Left cardiac atrium (tissue), 4 donors: ENCODE measurements around the gene TAF11. TPM values are rescaled to one million over a fixed set of nuclear protein-coding genes. Genes with fewer than 3 reads are reported as not detected.
"Not testable (repeated sequence)": the region's sequence is repeated elsewhere in the genome, so short reads cannot be mapped to it uniquely, and the experiment has no call there.

ENCODE experiments used
- ATAC-seq, 2 donors: fragments of 200-7000 bp; cut with Tn5 transposase; one replicate each; pipeline ENCODE4 v1.9.1; 2020; ENCODE audit warnings: mild to moderate bottlenecking in 2 of 2, moderate library complexity in 2 of 2
- DNase-seq: peaks from one replicate; pipeline ENCODE4 v3.0.0-alpha.2; 2020
- intact Hi-C, 2 donors: fragments of 100-400 bp; cut with DNase I; formaldehyde crosslinking; loops; one replicate each; pipeline versions ENCODE4 v1.14.1 to v1.15.1; 2022 to 2023
- total RNA-seq, 2 donors: library from RNA; stranded (reverse); fragmentation: NEBNext Ultra II Directional; extraction: Animal tissue kit (Norgen Biotek cat#: 25700); gene quantifications; one replicate each; pipeline ENCODE4 v1.2.1, GENCODE V29; 2021
- donor health status: DM: no; HTN: yes; CAD: no.
- donor health status: DM: no; HTN: yes; CAD: no; lungs with severe emphysema.
- donor health status: DM: yes; HTN: yes; CAD: no.
- donor health status: Dilated cardiomyopathy.

Gene TAF11
- total RNA-seq, 2 donors from 2014 or later, result 16.6 to 20.5 TPM

GRCh38 chr6:34909320-34909883 lies 21.6 kb upstream of the TAF11 start:
- DNase-seq (no peak), ATAC-seq (no peak)
- intact Hi-C loops, result no loop called here

DNA sequence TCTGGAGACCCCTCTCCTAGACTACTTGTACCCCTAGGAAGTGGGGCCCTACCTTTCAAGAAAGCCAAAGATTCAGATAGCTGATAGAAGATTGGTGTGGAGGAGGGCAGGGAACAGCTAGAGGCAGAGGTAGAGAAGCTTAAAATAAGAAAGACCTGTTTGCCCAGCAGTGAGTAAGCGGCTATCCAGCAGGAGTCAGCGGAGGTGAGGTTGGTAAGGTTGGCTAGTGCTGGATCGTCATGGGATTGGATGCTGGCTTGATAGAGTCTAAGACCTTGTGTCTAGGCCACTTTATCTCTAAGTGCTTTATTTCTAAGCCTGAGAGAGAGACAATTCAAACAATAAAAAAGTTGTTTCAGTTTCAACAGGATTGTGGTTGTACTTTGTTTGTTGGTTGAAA lies 20.4 kb upstream of the TAF11 start:
- intact Hi-C loops, result no loop called here
- ATAC-seq (no peak), DNase-seq (no peak)

- DNase-seq (no peak), ATAC-seq (no peak)
- intact Hi-C loops, result no loop called here
These were observed 19.0 kb upstream of the TAF11 start for GRCh38 chr6:34906826-34907225.

- no peak for ATAC-seq
- intact Hi-C loops, result no loop called here
- DNase-seq, result no peak
These were observed 17.3 kb upstream of the TAF11 start for GRCh38 chr6:34904990-34905613.

DNA sequence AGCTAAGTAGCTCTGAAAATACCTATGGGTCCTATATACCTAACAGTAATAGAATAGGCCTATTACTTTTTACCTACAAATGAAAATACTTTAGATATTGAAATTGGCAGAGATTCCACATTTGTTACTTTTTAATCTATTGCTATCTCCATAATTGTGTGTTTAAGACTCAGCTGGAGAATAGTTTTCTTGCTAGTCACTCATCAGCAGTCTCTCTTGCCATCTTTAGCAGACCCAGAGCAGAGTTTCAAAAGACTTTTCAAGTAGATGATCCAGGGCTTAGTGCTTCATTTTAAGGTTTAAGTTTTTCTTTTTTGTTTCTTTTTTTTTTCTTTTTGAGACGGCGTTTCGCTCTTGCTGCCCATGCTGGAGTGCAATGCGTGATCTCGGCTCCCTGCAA lies 14.1 kb upstream of the TAF11 start:
- DNase-seq (no peak), ATAC-seq (peak in 1 of 2 donors; percentile 49)
- intact Hi-C loops, result no loop called here

- intact Hi-C loops, result no loop called here
- ATAC-seq (no peak), DNase-seq (no peak)
These were observed 12.6 kb upstream of the TAF11 start for GRCh38 chr6:34900321-34901031.

DNA sequence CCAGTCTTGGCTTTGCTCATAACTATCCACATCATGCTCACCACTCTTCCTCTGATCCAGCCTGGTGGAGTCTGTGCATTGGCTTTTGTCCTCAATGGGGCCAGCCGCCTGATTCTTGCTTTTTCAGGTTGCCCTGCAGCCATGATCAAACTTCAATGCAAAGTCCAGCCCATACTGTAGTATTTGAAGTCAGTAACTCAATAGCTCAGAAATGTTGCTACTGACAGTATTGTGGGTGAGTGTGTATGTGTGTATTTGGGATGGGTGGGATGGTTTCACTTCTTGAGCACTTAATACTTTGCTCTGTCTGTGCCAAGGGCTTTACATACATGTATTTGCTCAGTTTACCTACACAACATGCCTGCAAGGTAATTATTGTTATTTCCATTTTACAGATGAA lies 11.9 kb upstream of the TAF11 start:
- DNase-seq, intact Hi-C loops, ATAC-seq: not testable (repeated sequence)

GRCh38 chr6:34897716-34898115 lies 9.9 kb upstream of the TAF11 start:
- no peak for DNase-seq
- ATAC-seq, result no peak
- intact Hi-C loops, result no loop called here

GRCh38 chr6:34897130-34897529 lies 9.3 kb upstream of the TAF11 start:
- intact Hi-C loops, result no loop called here
- no peak for DNase-seq
- no peak for ATAC-seq

DNA sequence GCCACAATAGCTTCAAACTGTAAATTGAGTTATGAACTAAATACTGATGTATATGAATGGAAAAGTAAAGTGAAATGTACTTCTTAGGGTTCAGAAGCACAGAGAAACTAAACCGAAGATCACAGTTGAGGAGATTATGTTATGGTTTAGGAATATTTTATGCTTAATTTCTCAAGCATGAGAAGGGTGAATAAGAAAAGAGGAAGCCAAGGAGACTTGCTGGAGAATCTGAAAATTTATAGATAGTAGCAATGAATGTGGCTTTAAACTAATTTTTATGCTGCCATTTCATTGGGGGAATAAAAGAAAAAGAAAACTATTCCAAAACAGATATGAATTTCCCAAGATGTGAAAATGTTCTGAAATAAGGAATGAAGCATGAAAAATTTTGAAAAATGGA lies 6.9 kb upstream of the TAF11 start:
- intact Hi-C loops, result loop anchor here in 1 of 2 donors (5.0 kb wide), 1 partner anchor 63 kb away; no protein-coding TSS in a partner anchor
- no peak for ATAC-seq

GRCh38 chr6:34891296-34891695 lies 3.5 kb upstream of the TAF11 start:
- ATAC-seq (no peak), DNase-seq (no peak)
- intact Hi-C loops, result loop anchor here in 1 of 2 donors (5.0 kb wide), 1 partner anchor 66 kb away; no protein-coding TSS in a partner anchor

More for the DNA sequence above, 6.9 kb upstream of the TAF11 start:
- no peak for DNase-seq

- intact Hi-C loops, result loop anchor here in 1 of 2 donors (5.0 kb wide), 1 partner anchor 67 kb away; no protein-coding TSS in a partner anchor
- ATAC-seq (no peak), DNase-seq (no peak)
These were observed 2.7 kb upstream of the TAF11 start for GRCh38 chr6:34890533-34890925.

GRCh38 chr6:34888874-34889555 lies 1.2 kb upstream of the TAF11 start, which contains the start of gene ANKS1A:
TSS of gene ANKS1A (plus strand) at chr6:34889255. CDS start at chr6:34889403, 148 bp downstream.
- intact Hi-C loops, result loop anchor here in 1 of 2 donors (10.0 kb wide), 1 partner anchor 86 kb away; no protein-coding TSS in a partner anchor
- DNase-seq, result peak; percentile 87
- ATAC-seq, result peak; percentile 87 to 91

DNA sequence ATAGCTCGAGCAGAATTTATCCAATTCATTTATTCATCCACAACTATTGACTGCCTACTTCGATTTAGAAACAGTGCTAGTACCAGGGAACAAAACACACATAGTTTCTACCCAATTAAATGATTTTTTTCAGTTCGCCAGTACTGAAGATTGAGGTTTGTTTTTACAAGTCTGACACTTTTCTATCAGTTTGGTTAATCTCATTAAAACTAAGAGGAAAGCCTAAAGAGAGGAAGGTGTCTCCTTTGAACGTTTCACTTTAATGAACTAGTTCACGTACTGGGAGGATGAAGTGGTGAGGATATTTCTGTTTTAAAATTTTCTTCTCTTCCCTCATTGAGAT lies 643 bp upstream of the TAF11 start:
- intact Hi-C loops, result loop anchor here in 1 of 2 donors (10.0 kb wide), 1 partner anchor 86 kb away; no protein-coding TSS in a partner anchor
- no peak for ATAC-seq
- DNase-seq, result no peak

- ATAC-seq, DNase-seq: not testable (repeated sequence)
- intact Hi-C loops, result loop anchor here in 1 of 2 donors (10.0 kb wide), 1 partner anchor 89 kb away; no protein-coding TSS in a partner anchor
These were observed 2.0 kb downstream of the TAF11 start for GRCh38 chr6:34885837-34886236.

DNA sequence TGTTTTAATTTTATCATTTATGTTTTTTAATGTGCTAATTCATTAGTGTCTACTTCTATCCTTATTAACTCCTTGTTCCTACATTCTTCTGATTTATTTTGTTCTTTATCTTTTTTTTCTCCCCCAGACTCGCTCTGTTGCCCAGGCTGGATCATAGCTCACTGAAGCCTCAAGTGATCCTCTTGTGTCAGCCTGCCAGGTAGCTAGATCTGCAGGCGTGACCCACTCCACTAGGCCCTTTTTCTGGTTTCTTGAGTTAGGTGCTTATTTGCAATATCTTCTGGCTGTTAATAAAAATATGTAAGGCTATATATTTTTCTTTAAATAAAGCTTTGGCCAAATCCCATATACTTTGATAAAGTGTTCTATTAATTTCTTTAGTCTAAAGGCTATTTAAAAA lies 2.8 kb downstream of the TAF11 start:
- DNase-seq, result no peak
- no peak for ATAC-seq
- intact Hi-C loops, result loop anchor here in 1 of 2 donors (10.0 kb wide), 1 partner anchor 90 kb away; no protein-coding TSS in a partner anchor

DNA sequence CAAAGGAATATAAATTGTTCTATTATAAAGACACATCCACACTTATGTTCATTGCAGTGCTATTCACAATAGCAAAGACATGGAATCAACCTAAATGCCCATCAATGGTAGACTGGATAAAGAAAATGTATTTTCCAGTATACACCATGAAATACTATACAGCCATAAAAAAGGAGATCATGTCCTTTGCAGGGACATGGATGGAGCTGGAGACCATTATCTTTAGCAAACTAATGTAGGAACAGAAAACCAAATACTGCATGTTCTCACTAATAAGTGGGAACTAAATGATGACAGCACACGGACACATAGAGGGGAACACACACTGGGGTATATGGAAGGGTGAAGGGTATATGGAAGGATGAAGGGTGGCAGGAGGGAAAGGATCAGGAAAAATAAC lies 3.8 kb downstream of the TAF11 start:
- not testable (repeated sequence) for DNase-seq
- intact Hi-C loops, result loop anchor here in 1 of 2 donors (10.0 kb wide), 1 partner anchor 91 kb away; no protein-coding TSS in a partner anchor

GRCh38 chr6:34877869-34878485 lies 9.9 kb downstream of the TAF11 start:
- intact Hi-C loops, result loop anchor here in 1 of 2 donors (10.0 kb wide), 1 partner anchor 267 kb away; the partner anchor contains the start of gene TCP11

More for the DNA sequence above, 3.8 kb downstream of the TAF11 start:
- ATAC-seq, result not testable (repeated sequence)

GRCh38 chr6:34877259-34877658 lies 10.6 kb downstream of the TAF11 start:
- DNase-seq, result no peak
- intact Hi-C loops, result loop anchor here in 1 of 2 donors (10.0 kb wide), 1 partner anchor 268 kb away; the partner anchor contains the start of gene TCP11
- no peak for ATAC-seq

More at GRCh38 chr6:34877869-34878485, 9.9 kb downstream of the TAF11 start:
- ATAC-seq, result no peak
- DNase-seq, result no peak
